GM12892 (cell line): ENCODE results near the gene PLCL1.

Source experiments
- POLR2A ChIP-seq: IDR thresholded peaks from 2 replicates; pipeline ENCODE4 v1.6.1; 2011; ENCODE audit warnings: low read depth, low read length, control low read depth
- TAF1 ChIP-seq: IDR thresholded peaks from 2 replicates; pipeline ENCODE4 v1.6.1; 2011; ENCODE audit warnings: low read depth, mild to moderate bottlenecking, control low read depth, low read length, borderline replicate concordance

GRCh38 chr2:197911667-197912066, 107.3 kb downstream of the PLCL1 start:
- no peak for TF ChIP-seq TAF1
- no peak for TF ChIP-seq POLR2A
